ENCODE results near the gene MAP6. TPM values are rescaled to one million over a fixed set of nuclear protein-coding genes. Genes with fewer than 3 reads are reported as not detected.

The MAP6 gene
- total RNA-seq, 1 experiment from 2014 or later, result 22.8 TPM

DNA sequence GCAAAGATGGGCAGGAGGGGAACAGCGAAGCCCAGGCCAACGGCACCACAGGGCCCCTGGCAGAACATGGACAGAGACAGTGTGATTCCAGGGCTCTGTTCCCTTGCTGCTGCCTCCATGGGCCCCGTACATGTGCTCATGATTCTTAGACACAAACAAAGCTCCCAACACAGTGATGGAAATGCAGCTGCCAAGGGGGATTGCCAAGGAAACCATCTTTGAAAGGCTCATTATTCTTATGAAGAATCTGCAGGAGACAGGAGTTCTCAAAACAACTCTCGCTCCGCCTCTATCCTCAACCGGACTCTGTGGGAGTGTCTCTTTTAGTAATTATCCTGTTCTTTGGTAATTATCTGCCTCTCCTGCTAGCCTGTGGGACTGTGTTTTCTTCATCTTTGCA is 74.6 kb downstream of the MAP6 start:
- ChIA-PET POLR2A (no interaction called here), CTCF (no interaction called here)
- Histone ChIP-seq H3K9me3 (no peaks in the 10 kb centered on the region), H3K4me1 (peaks cover 15% of the 10 kb centered on the region), H3K4me3 (ENCODE audit: low read depth, low read length) (no peak overlapping the region), H3K27me3 (replicated peaks; ENCODE audit: control insufficient read depth, insufficient read depth, low read length) (no peaks in the 10 kb centered on the region), H3K36me3 (ENCODE audit: control insufficient read depth, insufficient read depth, low read length) (no peaks in the 10 kb centered on the region)
- Mint-ChIP-seq H3K36me3 (ENCODE audit: insufficient read depth, unreplicated experiment) (peaks cover under 1% of the 10 kb centered on the region), H3K4me3 (ENCODE audit: unreplicated experiment) (no peak overlapping the region), H3K27me3 (ENCODE audit: insufficient read depth, unreplicated experiment) (no peaks in the 10 kb centered on the region), H3K4me1 (ENCODE audit: low read depth, unreplicated experiment) (peaks cover 19% of the 10 kb centered on the region), H3K9me3 (ENCODE audit: unreplicated experiment) (no peaks in the 10 kb centered on the region), H3K27ac (ENCODE audit: unreplicated experiment) (no peak overlapping the region)
- intact Hi-C loops (cut with micrococcal nuclease; ENCODE audit: unreplicated experiment), result no loop called here
- no TSS peak for BruUV-seq (replicated peaks)
- no peak for DNase-seq
- TF ChIP-seq, protein P1, sequence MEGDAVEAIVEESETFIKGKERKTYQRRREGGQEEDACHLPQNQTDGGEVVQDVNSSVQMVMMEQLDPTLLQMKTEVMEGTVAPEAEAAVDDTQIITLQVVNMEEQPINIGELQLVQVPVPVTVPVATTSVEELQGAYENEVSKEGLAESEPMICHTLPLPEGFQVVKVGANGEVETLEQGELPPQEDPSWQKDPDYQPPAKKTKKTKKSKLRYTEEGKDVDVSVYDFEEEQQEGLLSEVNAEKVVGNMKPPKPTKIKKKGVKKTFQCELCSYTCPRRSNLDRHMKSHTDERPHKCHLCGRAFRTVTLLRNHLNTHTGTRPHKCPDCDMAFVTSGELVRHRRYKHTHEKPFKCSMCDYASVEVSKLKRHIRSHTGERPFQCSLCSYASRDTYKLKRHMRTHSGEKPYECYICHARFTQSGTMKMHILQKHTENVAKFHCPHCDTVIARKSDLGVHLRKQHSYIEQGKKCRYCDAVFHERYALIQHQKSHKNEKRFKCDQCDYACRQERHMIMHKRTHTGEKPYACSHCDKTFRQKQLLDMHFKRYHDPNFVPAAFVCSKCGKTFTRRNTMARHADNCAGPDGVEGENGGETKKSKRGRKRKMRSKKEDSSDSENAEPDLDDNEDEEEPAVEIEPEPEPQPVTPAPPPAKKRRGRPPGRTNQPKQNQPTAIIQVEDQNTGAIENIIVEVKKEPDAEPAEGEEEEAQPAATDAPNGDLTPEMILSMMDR (IDR thresholded peaks at IDR 0.05; ENCODE audit: insufficient read depth in 1 of 2, low read depth in 1 of 2, low read length in 1 of 2, severe bottlenecking in 1 of 2, unreplicated experiment in 1 of 2), result no peak

DNA sequence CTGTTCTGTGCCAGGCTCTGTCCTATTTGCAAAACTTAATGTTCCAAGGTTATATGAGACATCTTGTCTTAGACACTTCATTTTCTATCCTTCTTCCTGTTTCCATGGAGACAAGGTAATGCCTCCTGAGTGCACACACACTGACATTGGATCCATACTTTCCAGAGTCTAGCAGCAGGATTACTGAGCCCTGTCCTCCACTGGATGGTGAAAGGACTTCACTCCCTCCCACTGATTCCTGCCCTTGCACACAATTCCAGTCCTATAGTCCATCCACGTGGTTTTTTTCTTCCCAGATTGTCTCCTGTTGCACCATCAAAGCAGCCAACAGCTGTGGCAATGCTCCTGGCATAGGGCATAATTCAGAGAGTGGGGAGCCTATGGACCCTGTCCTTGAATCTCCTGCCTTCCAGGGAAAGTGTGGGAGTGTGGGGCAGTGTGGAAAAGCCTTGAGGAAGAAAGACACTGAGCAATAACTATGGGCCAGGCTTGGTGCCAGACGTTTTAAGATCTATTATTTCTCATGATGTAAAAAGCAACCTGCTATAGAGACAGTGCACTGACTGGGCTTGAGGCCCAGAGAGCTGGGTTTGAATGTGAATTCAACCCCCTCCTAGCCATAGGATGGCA is 75.4 kb downstream of the MAP6 start:
- TF ChIP-seq, protein P1 (IDR thresholded peaks at IDR 0.05; ENCODE audit: insufficient read depth in 1 of 2, low read depth in 1 of 2, low read length in 1 of 2, severe bottlenecking in 1 of 2, unreplicated experiment in 1 of 2), result no peak
- no TSS peak for BruUV-seq (replicated peaks)
- Mint-ChIP-seq H3K4me1 (ENCODE audit: low read depth, unreplicated experiment) (peaks cover 26% of the 10 kb centered on the region), H3K36me3 (ENCODE audit: insufficient read depth, unreplicated experiment) (peaks cover 6% of the 10 kb centered on the region), H3K9me3 (ENCODE audit: unreplicated experiment) (no peaks in the 10 kb centered on the region), H3K4me3 (ENCODE audit: unreplicated experiment) (no peak overlapping the region), H3K27ac (ENCODE audit: unreplicated experiment) (peak overlapping the region; percentile 11), H3K27me3 (ENCODE audit: insufficient read depth, unreplicated experiment) (no peaks in the 10 kb centered on the region)
- no peak for DNase-seq
- Histone ChIP-seq H3K27me3 (replicated peaks; ENCODE audit: control insufficient read depth, insufficient read depth, low read length) (no peaks in the 10 kb centered on the region), H3K4me3 (ENCODE audit: low read depth, low read length) (no peak overlapping the region), H3K9me3 (no peaks in the 10 kb centered on the region), H3K36me3 (ENCODE audit: control insufficient read depth, insufficient read depth, low read length) (no peaks in the 10 kb centered on the region), H3K4me1 (peaks cover 23% of the 10 kb centered on the region)
- intact Hi-C loops (cut with micrococcal nuclease; ENCODE audit: unreplicated experiment), result loop anchor here (2.0 kb wide), 1 partner anchor 37 kb away; no protein-coding TSS in a partner anchor
- POLR2A ChIA-PET, result no interaction called here
- CTCF ChIA-PET, result no interaction called here

GRCh38 chr11:75592715-75593114 is 76.1 kb downstream of the MAP6 start:
- H3K36me3 ChIP-seq (ENCODE audit: control insufficient read depth, insufficient read depth, low read length), result no peaks in the 10 kb centered on the region
- POLR2A ChIA-PET, result no interaction called here
- H3K9me3 Mint-ChIP-seq (ENCODE audit: unreplicated experiment), result no peaks in the 10 kb centered on the region
- peak in 1 of 2 experiments; percentile 38 for DNase-seq
- H3K4me3 ChIP-seq (ENCODE audit: low read depth, low read length), result no peak overlapping the region
- no peak overlapping the region for H3K4me3 Mint-ChIP-seq (ENCODE audit: unreplicated experiment)
- peaks cover 26% of the 10 kb centered on the region for H3K4me1 Mint-ChIP-seq (ENCODE audit: low read depth, unreplicated experiment)
- peaks cover 30% of the 10 kb centered on the region for H3K4me1 ChIP-seq
- no peaks in the 10 kb centered on the region for H3K27me3 Mint-ChIP-seq (ENCODE audit: insufficient read depth, unreplicated experiment)
- CTCF ChIA-PET, result interaction anchor here (0.8 to 1.1 kb wide), 3 partner anchors 9 to 106 kb away, joined by 3 to 5 read pairs (median 4); no protein-coding TSS in a partner anchor
- H3K36me3 Mint-ChIP-seq (ENCODE audit: insufficient read depth, unreplicated experiment), result peaks cover 6% of the 10 kb centered on the region
- intact Hi-C loops (cut with micrococcal nuclease; ENCODE audit: unreplicated experiment), result loop anchor here (1.0 to 2.0 kb wide), 2 partner anchors 38 to 45 kb away; no protein-coding TSS in a partner anchor
- H3K27me3 ChIP-seq (replicated peaks; ENCODE audit: control insufficient read depth, insufficient read depth, low read length), result no peaks in the 10 kb centered on the region
- TF ChIP-seq, protein P1 (IDR thresholded peaks at IDR 0.05; ENCODE audit: insufficient read depth in 1 of 2, low read depth in 1 of 2, low read length in 1 of 2, severe bottlenecking in 1 of 2, unreplicated experiment in 1 of 2), result no peak
- no peaks in the 10 kb centered on the region for H3K9me3 ChIP-seq
- BruUV-seq (replicated peaks), result no TSS peak
- H3K27ac Mint-ChIP-seq (ENCODE audit: unreplicated experiment), result peak overlapping the region; percentile 11

All from Caco-2 (cell line).